Neural progenitor cell (in vitro differentiated cells): ENCODE measurements around the gene PHLPP2. TPM values are rescaled to one million over a fixed set of nuclear protein-coding genes. Genes with fewer than 3 reads are reported as not detected.
A peak's percentile ranks its signal among the peaks of the same experiment; 100 is the strongest.

Source experiments
- DNase-seq: peaks from one replicate; pipeline ENCODE4 v3.0.0-alpha.2; 2016; ENCODE audit warnings: low spot score
- H2AFZ ChIP-seq: fragments of 200-600 bp; sonication (generic); replicated peaks from 2 replicates; pipeline ENCODE4 v1.6.1; 2016; ENCODE audit warnings: antibody characterized with exemption
- H3F3A ChIP-seq: fragments of 200-600 bp; sonication (generic); 2 replicates; pipeline ENCODE4 v1.6.1; 2016; ENCODE audit warnings: antibody characterized with exemption, low read depth
- H3K27ac ChIP-seq: fragments of 200-600 bp; sonication (generic); 2 replicates; pipeline ENCODE4 v1.5.1; 2016; ENCODE audit warnings: mild to moderate bottlenecking
- H3K27me3 ChIP-seq: fragments of 200-600 bp; sonication (generic); 2 replicates; pipeline ENCODE4 v1.6.1; 2016; ENCODE audit warnings: mild to moderate bottlenecking, moderate library complexity
- H3K36me3 ChIP-seq: fragments of 200-600 bp; sonication (generic); 2 replicates; pipeline ENCODE4 v1.5.1; 2016
- H3K4me1 ChIP-seq: fragments of 200-600 bp; sonication (generic); 2 replicates; pipeline ENCODE4 v1.6.1; 2016; ENCODE audit warnings: mixed run types
- H3K4me2 ChIP-seq: fragments of 200-600 bp; sonication (generic); 2 replicates; pipeline ENCODE4 v1.6.1; 2016
- H3K4me3 ChIP-seq: fragments of 200-600 bp; sonication (generic); 2 replicates; pipeline ENCODE4 v1.5.1; 2016
- H3K79me2 ChIP-seq: fragments of 200-600 bp; sonication (generic); 2 replicates; pipeline ENCODE4 v1.6.1; 2016; ENCODE audit warnings: low read depth
- H3K9ac ChIP-seq: fragments of 200-600 bp; sonication (generic); 2 replicates; pipeline ENCODE4 v1.6.1; 2016
- H3K9me3 ChIP-seq: fragments of 200-600 bp; sonication (generic); 2 replicates; pipeline ENCODE4 v1.5.1; 2016; ENCODE audit warnings: low read depth
- H4K20me1 ChIP-seq: fragments of 200-600 bp; sonication (generic); 2 replicates; pipeline ENCODE4 v1.6.1; 2016; ENCODE audit warnings: low read depth
- H3K27ac Mint-ChIP-seq: 3 replicates; pipeline ENCODE4 v1.8.0; 2021; ENCODE audit warnings: mixed read lengths
- H3K27me3 Mint-ChIP-seq: 2 replicates; pipeline ENCODE4 v1.8.0; 2022; ENCODE audit warnings: low read depth, mild to moderate bottlenecking, inconsistent platforms, moderate library complexity, mixed read lengths; ENCODE audit not compliant: insufficient read depth
- H3K36me3 Mint-ChIP-seq: 3 replicates; pipeline ENCODE4 v1.8.0; 2021; ENCODE audit warnings: mixed read lengths
- H3K4me1 Mint-ChIP-seq: 3 replicates; pipeline ENCODE4 v1.8.0; 2021; ENCODE audit warnings: mixed read lengths
- H3K4me3 Mint-ChIP-seq: 3 replicates; pipeline ENCODE4 v1.8.0; 2021; ENCODE audit warnings: mild to moderate bottlenecking, moderate library complexity, mixed read lengths
- H3K9me3 Mint-ChIP-seq: 3 replicates; pipeline ENCODE4 v1.8.0; 2020; ENCODE audit warnings: mixed read lengths
- CTCF ChIP-seq: fragments of 200-600 bp; sonication (generic); IDR thresholded peaks from 2 replicates; pipeline ENCODE4 v1.5.1; 2017; ENCODE audit warnings: antibody characterized with exemption, mild to moderate bottlenecking
- EZH2 ChIP-seq: fragments of 200-600 bp; sonication (generic); IDR thresholded peaks from 2 replicates; pipeline ENCODE4 v1.6.1; 2017; ENCODE audit warnings: antibody characterized with exemption, mild to moderate bottlenecking, moderate library complexity
- EZH2phosphoT487 ChIP-seq: fragments of 200-600 bp; sonication (generic); IDR thresholded peaks from 2 replicates; pipeline ENCODE4 v1.6.1; 2017; ENCODE audit warnings: antibody characterized with exemption
- total RNA-seq: library from RNA; depleted of rRNA; stranded (reverse); fragments of >200 nt; gene quantifications from 2 replicates; pipeline ENCODE4 v1.2.3, GENCODE V29; 2015; ENCODE audit warnings: low replicate concordance

PHLPP2 gene
- total RNA-seq, 1 donor from 2014 or later: 12.9 TPM

DNA sequence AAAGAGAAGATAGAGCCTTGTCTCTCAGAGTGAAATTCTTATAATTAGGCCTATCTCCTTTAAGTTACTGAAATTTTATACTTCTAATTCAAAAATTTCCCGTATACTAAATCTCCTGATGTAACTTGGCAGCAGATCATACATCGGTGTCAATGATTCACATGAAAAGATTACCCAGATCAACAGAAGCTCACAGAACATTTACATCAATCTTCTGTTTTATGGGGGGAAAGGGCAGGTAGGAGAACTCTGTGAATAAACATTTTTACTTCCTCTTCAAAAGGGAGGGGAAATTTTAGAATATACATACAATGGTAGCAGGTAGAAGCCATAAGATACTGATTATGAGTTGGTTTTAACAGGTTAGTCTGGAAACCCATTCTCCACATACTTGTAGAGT is 43.1 kb downstream of the PHLPP2 start:
- Mint-ChIP-seq H3K4me1 (no peaks in the 10 kb centered on the region), H3K36me3 (peaks cover 38% of the 10 kb centered on the region), H3K27ac (no peak overlapping the region), H3K4me3 (no peak overlapping the region), H3K9me3 (no peaks in the 10 kb centered on the region), H3K27me3 (no peaks in the 10 kb centered on the region)
- Histone ChIP-seq H4K20me1 (no peaks in the 10 kb centered on the region), H3F3A (peaks cover 7% of the 10 kb centered on the region), H3K79me2 (no peaks in the 10 kb centered on the region), H3K36me3 (peaks cover 6% of the 10 kb centered on the region), H3K27me3 (no peaks in the 10 kb centered on the region), H3K4me1 (peaks cover 8% of the 10 kb centered on the region), H3K9ac (no peak overlapping the region), H2AFZ (no peak overlapping the region), H3K9me3 (no peaks in the 10 kb centered on the region), H3K4me2 (no peak overlapping the region), H3K4me3 (no peak overlapping the region), H3K27ac (no peak overlapping the region)
- TF ChIP-seq CTCF (no peak), EZH2 (no peak), EZH2phosphoT487 (no peak)
- DNase-seq: no peak

- Histone ChIP-seq H3K27ac (peak overlapping the region; percentile 71), H3F3A (peaks cover 13% of the 10 kb centered on the region), H3K27me3 (no peaks in the 10 kb centered on the region), H2AFZ (no peak overlapping the region), H3K4me3 (no peak overlapping the region), H3K79me2 (no peaks in the 10 kb centered on the region), H4K20me1 (no peaks in the 10 kb centered on the region), H3K4me2 (peak overlapping the region; percentile 34), H3K9ac (no peak overlapping the region), H3K36me3 (peaks cover 3% of the 10 kb centered on the region), H3K9me3 (no peaks in the 10 kb centered on the region), H3K4me1 (peaks cover 19% of the 10 kb centered on the region)
- peak; percentile 61 for DNase-seq
- no peak overlapping the region for H3K27ac Mint-ChIP-seq
- H3K9me3 Mint-ChIP-seq: no peaks in the 10 kb centered on the region
- H3K27me3 Mint-ChIP-seq: peaks cover 4% of the 10 kb centered on the region
- no peak for TF ChIP-seq EZH2phosphoT487
- TF ChIP-seq EZH2: no peak
- no peak for TF ChIP-seq CTCF
- peaks cover 28% of the 10 kb centered on the region for H3K36me3 Mint-ChIP-seq
- no peak overlapping the region for H3K4me3 Mint-ChIP-seq
- H3K4me1 Mint-ChIP-seq: no peaks in the 10 kb centered on the region
Measured at GRCh38 chr16:71676236-71676635, 48.3 kb downstream of the PHLPP2 start.

GRCh38 chr16:71675380-71675779 is 49.1 kb downstream of the PHLPP2 start:
- H3K4me3 ChIP-seq: no peak overlapping the region
- H3K4me1 Mint-ChIP-seq: no peaks in the 10 kb centered on the region
- H3K9me3 Mint-ChIP-seq: no peaks in the 10 kb centered on the region
- H3K36me3 Mint-ChIP-seq: peaks cover 24% of the 10 kb centered on the region
- no peak overlapping the region for H3K4me3 Mint-ChIP-seq
- TF ChIP-seq EZH2phosphoT487: no peak
- no peak for TF ChIP-seq EZH2
- TF ChIP-seq CTCF: no peak
- H3K79me2 ChIP-seq: no peaks in the 10 kb centered on the region
- no peak overlapping the region for H3K4me2 ChIP-seq
- no peaks in the 10 kb centered on the region for H3K9me3 ChIP-seq
- no peaks in the 10 kb centered on the region for H4K20me1 ChIP-seq
- peaks cover 13% of the 10 kb centered on the region for H3F3A ChIP-seq
- no peaks in the 10 kb centered on the region for H3K27me3 ChIP-seq
- no peak overlapping the region for H2AFZ ChIP-seq
- H3K36me3 ChIP-seq: no peaks in the 10 kb centered on the region
- DNase-seq: no peak
- peaks cover 19% of the 10 kb centered on the region for H3K4me1 ChIP-seq
- peaks cover 4% of the 10 kb centered on the region for H3K27me3 Mint-ChIP-seq
- no peak overlapping the region for H3K27ac Mint-ChIP-seq
- no peak overlapping the region for H3K9ac ChIP-seq
- H3K27ac ChIP-seq: no peak overlapping the region
